Measurements from ENCODE around the gene GNB2. TPM values are rescaled to one million over a fixed set of nuclear protein-coding genes. Genes with fewer than 3 reads are reported as not detected.

The GNB2 gene
- total and polyA plus RNA-seq, 4 donors: 37.6 to 133 (median 73.2) TPM

DNA sequence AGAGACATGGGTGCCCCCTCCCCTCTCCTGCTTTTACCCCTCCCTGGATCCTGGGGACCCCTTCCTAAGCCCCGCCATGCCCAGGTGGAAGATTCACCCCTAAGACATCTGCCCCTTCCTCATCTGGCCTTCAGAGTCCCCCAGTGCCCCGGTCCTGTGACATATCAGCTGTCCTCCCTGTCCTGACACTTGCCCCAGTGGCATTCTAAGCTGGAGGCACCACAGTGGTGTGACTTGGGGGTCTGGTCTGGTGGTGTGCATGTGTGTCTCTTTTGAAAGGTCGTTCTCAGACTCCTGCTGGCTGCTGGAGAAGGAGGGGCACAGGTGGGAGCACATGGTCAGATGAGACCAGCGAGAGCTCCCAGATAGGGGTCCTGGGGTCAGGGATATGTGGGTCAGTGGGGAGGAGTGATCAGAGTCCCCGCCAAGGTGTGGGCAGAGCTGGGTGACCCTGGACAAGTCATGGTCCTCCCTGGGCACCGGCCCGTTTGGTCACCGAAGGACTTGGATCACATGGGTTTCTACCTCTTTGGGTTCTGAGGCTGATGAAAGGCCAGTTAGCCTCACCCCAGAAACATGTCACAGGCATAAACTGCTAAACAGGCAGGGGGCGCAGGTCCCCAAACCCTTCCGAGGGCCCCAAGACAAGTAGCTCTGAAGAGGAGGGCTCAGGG, 31.5 kb upstream of the GNB2 start:
- 41% methylated on average over 10 of the region's 10 CpGs for WGBS
- H3K9me3 ChIP-seq (ENCODE audit: control insufficient read depth in 4 of 4, low read length in 3 of 4): no peaks in the 10 kb centered on the region
- peaks cover 0 to 25% (median 12%) of the 10 kb centered on the region in 4 donors for H3K4me1 ChIP-seq (ENCODE audit: control insufficient read depth in 4 of 4, insufficient read depth in 4 of 4, low read length in 3 of 4)
- peak overlapping the region; percentile 23 to 92 for H3K9ac ChIP-seq (ENCODE audit: low read depth in 1 of 2, low read length in 2 of 2)
- TF ChIP-seq RXRA (IDR thresholded peaks at IDR 0.05): peak in 1 of 2 donors; percentile 5
- peak; percentile 0 for TF ChIP-seq SP1 (IDR thresholded peaks at IDR 0.05)
- TF ChIP-seq, protein P1, sequence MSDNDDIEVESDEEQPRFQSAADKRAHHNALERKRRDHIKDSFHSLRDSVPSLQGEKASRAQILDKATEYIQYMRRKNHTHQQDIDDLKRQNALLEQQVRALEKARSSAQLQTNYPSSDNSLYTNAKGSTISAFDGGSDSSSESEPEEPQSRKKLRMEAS (IDR thresholded peaks at IDR 0.05): no peak
- peak overlapping the region; percentile 87 to 88 for H3K27ac ChIP-seq (ENCODE audit: low read depth in 1 of 2, low read length in 2 of 2)
- peak overlapping the region; percentile 59 to 88 (median 73) for H3K4me3 ChIP-seq (ENCODE audit: low read depth in 1 of 3, low read length in 3 of 3)
- no peak for DNase-seq (ENCODE audit: low spot score)
- H3K36me3 ChIP-seq (ENCODE audit: control insufficient read depth in 4 of 4, insufficient read depth in 3 of 4, low read depth in 1 of 4, low read length in 3 of 4): no peaks in the 10 kb centered on the region
- H3K27me3 ChIP-seq (ENCODE audit: control insufficient read depth in 4 of 4, insufficient read depth in 4 of 4, low read length in 3 of 4): no peaks in the 10 kb centered on the region

DNA sequence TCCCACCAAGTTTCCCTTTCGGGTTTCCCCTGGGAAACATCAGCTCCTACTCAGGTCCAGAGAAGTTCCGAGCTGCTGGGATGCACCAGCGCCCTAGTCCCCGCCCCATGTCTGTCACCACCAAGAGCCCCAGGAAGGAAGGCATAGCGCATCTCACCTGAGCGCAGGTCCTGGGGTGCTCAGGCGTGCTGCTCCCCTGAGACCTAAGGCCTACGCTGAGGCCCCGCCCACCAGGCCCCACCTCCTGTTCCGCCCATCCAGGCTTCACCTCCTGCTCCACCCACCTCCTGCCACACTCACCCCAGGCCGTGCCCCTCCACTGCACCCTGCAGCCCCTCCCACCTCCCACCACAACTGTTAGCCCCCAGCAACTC, 31.0 kb upstream of the GNB2 start:
- 27% methylated on average over 11 of the region's 11 CpGs for WGBS
- H3K4me3 ChIP-seq (ENCODE audit: low read depth in 1 of 3, low read length in 3 of 3): peak overlapping the region; percentile 59 to 88 (median 73)
- H3K9ac ChIP-seq (ENCODE audit: low read depth in 1 of 2, low read length in 2 of 2): peak overlapping the region; percentile 23 to 92
- TF ChIP-seq NR2F2 (IDR thresholded peaks at IDR 0.05) (no peak), EGR1 (IDR thresholded peaks at IDR 0.05; ENCODE audit: low read depth in 2 of 2) (peak in 1 of 2 donors; percentile 25), REST (IDR thresholded peaks at IDR 0.05) (peak; percentile 77)
- TF ChIP-seq, protein P2, sequence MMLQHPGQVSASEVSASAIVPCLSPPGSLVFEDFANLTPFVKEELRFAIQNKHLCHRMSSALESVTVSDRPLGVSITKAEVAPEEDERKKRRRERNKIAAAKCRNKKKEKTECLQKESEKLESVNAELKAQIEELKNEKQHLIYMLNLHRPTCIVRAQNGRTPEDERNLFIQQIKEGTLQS (IDR thresholded peaks at IDR 0.05): no peak
- TF ChIP-seq, protein P3, sequence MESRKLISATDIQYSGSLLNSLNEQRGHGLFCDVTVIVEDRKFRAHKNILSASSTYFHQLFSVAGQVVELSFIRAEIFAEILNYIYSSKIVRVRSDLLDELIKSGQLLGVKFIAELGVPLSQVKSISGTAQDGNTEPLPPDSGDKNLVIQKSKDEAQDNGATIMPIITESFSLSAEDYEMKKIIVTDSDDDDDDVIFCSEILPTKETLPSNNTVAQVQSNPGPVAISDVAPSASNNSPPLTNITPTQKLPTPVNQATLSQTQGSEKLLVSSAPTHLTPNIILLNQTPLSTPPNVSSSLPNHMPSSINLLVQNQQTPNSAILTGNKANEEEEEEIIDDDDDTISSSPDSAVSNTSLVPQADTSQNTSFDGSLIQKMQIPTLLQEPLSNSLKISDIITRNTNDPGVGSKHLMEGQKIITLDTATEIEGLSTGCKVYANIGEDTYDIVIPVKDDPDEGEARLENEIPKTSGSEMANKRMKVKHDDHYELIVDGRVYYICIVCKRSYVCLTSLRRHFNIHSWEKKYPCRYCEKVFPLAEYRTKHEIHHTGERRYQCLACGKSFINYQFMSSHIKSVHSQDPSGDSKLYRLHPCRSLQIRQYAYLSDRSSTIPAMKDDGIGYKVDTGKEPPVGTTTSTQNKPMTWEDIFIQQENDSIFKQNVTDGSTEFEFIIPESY (IDR thresholded peaks at IDR 0.05): no peak
- DNase-seq (ENCODE audit: low spot score): peak; percentile 95
- peaks cover 0 to 25% (median 12%) of the 10 kb centered on the region in 4 donors for H3K4me1 ChIP-seq (ENCODE audit: control insufficient read depth in 4 of 4, insufficient read depth in 4 of 4, low read length in 3 of 4)
- H3K9me3 ChIP-seq (ENCODE audit: control insufficient read depth in 4 of 4, low read length in 3 of 4): no peaks in the 10 kb centered on the region
- H3K27ac ChIP-seq (ENCODE audit: low read depth in 1 of 2, low read length in 2 of 2): peak overlapping the region; percentile 87 to 88
- H3K36me3 ChIP-seq (ENCODE audit: control insufficient read depth in 4 of 4, insufficient read depth in 3 of 4, low read depth in 1 of 4, low read length in 3 of 4): no peaks in the 10 kb centered on the region
- H3K27me3 ChIP-seq (ENCODE audit: control insufficient read depth in 4 of 4, insufficient read depth in 4 of 4, low read length in 3 of 4): no peaks in the 10 kb centered on the region

DNA sequence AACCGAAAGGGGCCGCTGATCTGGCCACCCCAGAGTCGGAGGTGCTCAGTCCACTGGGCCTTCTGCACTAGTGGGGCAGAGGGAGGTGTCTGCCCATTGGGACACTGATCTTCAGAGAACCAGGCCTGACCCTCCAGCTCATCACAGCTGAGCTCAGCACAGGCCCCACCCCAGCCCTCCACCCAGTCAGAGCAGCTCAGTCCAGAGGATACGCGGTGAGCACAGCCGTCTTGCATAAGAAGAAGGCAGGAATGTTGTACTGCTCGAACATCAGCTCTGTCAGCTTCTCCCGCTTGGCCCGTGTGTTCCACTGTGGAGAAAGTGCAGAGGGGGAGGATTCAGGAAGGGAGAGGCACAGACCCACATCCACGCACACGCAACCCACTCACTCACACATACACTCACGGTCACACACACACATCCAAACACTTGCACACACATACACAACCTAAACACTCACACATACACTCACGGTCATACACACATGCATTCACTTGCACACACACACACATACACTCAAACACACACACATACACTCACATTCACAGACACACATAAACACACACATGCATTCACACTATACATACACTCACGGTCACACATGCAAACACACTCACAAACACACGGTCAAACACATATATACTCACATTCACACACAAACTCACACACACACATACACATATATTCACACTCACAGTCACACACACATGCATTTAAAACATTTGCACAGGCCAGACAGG, 23.5 kb upstream of the GNB2 start:
- Histone ChIP-seq H3K27me3 (ENCODE audit: control insufficient read depth in 4 of 4, insufficient read depth in 4 of 4, low read length in 3 of 4) (peaks cover 0 to 5% (median 1%) of the 10 kb centered on the region in 4 donors), H3K9me3 (ENCODE audit: control insufficient read depth in 4 of 4, low read length in 3 of 4) (no peaks in the 10 kb centered on the region), H3K36me3 (ENCODE audit: control insufficient read depth in 4 of 4, insufficient read depth in 3 of 4, low read depth in 1 of 4, low read length in 3 of 4) (no peaks in the 10 kb centered on the region), H3K9ac (ENCODE audit: low read depth in 1 of 2, low read length in 2 of 2) (no peak overlapping the region), H3K4me3 (ENCODE audit: low read depth in 1 of 3, low read length in 3 of 3) (no peak overlapping the region), H3K27ac (ENCODE audit: low read depth in 1 of 2, low read length in 2 of 2) (no peak overlapping the region), H3K4me1 (ENCODE audit: control insufficient read depth in 4 of 4, insufficient read depth in 4 of 4, low read length in 3 of 4) (no peaks in the 10 kb centered on the region)
- no peak for DNase-seq (ENCODE audit: low spot score)
- TF ChIP-seq REST (IDR thresholded peaks at IDR 0.05): no peak
- TF ChIP-seq RAD21 (IDR thresholded peaks at IDR 0.05): no peak
- TF ChIP-seq, protein P2 (IDR thresholded peaks at IDR 0.05): no peak
- TF ChIP-seq NR2F2 (IDR thresholded peaks at IDR 0.05): no peak
- TF ChIP-seq SP1 (IDR thresholded peaks at IDR 0.05): no peak
- no peak for TF ChIP-seq FOXA1 (IDR thresholded peaks at IDR 0.05)
- TF ChIP-seq RXRA (IDR thresholded peaks at IDR 0.05): no peak
- TF ChIP-seq FOXA2 (IDR thresholded peaks at IDR 0.05): no peak
- 85% methylated on average over 15 of the region's 15 CpGs for WGBS

All from liver (tissue), 9 donors.